Measurements from ENCODE around the gene CYP2J2.

DNA sequence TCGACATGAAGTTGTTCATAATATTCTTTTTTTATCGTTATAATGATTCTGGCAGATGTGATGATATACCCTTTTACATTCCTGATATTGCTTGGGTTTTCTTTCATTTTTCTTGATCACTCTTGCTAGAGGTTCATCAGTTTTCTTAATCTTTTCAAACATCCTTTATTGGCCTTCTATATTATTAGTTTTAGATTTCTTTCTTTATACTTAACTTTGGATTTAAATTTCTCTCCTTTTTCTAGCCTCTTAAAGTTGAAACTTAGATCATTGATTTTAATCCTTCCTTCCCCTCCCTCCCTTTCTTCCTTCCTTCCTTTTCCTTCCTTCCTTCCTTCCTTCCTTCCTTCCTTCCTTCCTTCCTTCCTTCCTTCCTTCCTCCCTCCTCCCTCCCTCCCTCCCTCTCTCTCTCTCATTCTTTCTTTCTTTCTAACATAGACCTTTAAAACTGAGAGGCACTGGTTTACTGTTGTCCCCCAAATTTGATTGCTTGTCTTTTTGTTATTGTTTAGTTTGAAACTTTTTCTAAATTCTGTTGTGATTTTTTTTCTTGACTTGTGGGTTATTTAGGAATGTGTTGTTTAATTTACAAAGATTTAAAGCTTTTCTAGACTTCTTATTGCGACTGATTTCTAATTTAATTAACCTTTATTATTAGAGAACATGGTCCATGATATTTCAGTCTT lies 80.2 kb downstream of the CYP2J2 start:
- TF ChIP-seq, protein P1, sequence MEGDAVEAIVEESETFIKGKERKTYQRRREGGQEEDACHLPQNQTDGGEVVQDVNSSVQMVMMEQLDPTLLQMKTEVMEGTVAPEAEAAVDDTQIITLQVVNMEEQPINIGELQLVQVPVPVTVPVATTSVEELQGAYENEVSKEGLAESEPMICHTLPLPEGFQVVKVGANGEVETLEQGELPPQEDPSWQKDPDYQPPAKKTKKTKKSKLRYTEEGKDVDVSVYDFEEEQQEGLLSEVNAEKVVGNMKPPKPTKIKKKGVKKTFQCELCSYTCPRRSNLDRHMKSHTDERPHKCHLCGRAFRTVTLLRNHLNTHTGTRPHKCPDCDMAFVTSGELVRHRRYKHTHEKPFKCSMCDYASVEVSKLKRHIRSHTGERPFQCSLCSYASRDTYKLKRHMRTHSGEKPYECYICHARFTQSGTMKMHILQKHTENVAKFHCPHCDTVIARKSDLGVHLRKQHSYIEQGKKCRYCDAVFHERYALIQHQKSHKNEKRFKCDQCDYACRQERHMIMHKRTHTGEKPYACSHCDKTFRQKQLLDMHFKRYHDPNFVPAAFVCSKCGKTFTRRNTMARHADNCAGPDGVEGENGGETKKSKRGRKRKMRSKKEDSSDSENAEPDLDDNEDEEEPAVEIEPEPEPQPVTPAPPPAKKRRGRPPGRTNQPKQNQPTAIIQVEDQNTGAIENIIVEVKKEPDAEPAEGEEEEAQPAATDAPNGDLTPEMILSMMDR (IDR thresholded peaks at IDR 0.05), result no peak
- no peak for TF ChIP-seq ZFX (IDR thresholded peaks at IDR 0.05; ENCODE audit: borderline replicate concordance)
